Measurements from ENCODE around the gene PRKAG2.

GRCh38 chr7:151802469-151802846, 74.5 kb downstream of the PRKAG2 start:
- TF ChIP-seq, protein P1, sequence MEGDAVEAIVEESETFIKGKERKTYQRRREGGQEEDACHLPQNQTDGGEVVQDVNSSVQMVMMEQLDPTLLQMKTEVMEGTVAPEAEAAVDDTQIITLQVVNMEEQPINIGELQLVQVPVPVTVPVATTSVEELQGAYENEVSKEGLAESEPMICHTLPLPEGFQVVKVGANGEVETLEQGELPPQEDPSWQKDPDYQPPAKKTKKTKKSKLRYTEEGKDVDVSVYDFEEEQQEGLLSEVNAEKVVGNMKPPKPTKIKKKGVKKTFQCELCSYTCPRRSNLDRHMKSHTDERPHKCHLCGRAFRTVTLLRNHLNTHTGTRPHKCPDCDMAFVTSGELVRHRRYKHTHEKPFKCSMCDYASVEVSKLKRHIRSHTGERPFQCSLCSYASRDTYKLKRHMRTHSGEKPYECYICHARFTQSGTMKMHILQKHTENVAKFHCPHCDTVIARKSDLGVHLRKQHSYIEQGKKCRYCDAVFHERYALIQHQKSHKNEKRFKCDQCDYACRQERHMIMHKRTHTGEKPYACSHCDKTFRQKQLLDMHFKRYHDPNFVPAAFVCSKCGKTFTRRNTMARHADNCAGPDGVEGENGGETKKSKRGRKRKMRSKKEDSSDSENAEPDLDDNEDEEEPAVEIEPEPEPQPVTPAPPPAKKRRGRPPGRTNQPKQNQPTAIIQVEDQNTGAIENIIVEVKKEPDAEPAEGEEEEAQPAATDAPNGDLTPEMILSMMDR (IDR thresholded peaks at IDR 0.05): no peak
- TF ChIP-seq POLR2A (IDR thresholded peaks at IDR 0.05): no peak
- TF ChIP-seq EP300 (IDR thresholded peaks at IDR 0.05): no peak
- TF ChIP-seq POLR2AphosphoS5 (IDR thresholded peaks at IDR 0.05): no peak
